Central memory CD4-positive, alpha-beta T cell (primary cell): ENCODE results near the gene ARMC5.
"Not testable (repeated sequence)": the region's sequence is repeated elsewhere in the genome, so short reads cannot be mapped to it uniquely, and the experiment has no call there.

Experiments used
- DNase-seq: peaks from one replicate; pipeline ENCODE4 v3.0.0; 2022
- total RNA-seq, 3 experiments: gene quantifications; one replicate each; lab custom pipeline; 2026; lab: John Stamatoyannopoulos, UW

Gene ARMC5
- 13.5 to 28.3 (median 21.8) reads per million in 3 experiments for total RNA-seq

GRCh38 chr16:31458844-31459686 is at the start of gene ARMC5:
Gene ARMC5, plus strand, starts transcription at chr16:31459501. Its CDS starts 24 bp downstream, at chr16:31459525.
- peak; percentile 98 for DNase-seq

- no peak for DNase-seq
Observed at GRCh38 chr16:31410082-31410481, 49.2 kb upstream of the ARMC5 start.

DNA sequence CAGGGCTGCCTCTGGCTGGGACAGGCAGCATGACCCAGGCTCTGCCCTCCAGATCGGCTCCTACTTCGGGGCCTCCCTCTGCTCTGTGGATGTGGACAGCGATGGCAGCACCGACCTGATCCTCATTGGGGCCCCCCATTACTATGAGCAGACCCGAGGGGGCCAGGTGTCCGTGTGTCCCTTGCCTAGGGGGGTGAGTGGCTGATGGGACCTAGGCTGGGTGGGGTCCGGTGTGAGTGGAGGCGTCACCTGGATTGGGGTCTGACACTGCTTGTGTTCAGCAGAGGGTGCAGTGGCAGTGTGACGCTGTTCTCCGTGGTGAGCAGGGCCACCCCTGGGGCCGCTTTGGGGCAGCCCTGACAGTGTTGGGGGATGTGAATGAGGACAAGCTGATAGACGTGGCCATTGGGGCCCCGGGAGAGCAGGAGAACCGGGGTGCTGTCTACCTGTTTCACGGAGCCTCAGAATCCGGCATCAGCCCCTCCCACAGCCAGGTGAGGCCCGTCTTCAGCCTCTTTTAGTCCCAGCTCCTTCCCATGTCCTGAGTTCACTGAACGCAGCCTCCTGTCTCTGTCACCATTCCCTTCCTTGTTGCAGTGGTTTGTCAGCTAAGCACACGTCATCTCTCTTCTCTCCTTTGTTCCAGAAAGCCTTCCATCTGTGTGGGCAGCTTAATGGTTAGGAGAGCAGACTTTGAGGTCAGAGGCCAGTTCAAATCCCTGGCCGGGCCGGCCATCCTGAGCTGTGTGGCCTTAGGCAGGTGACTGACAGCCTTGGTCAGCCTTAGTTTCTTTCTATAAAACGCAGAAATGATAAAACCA is 48.1 kb upstream of the ARMC5 start:
- no peak for DNase-seq

- no peak for DNase-seq
Observed at GRCh38 chr16:31412750-31413149, 46.6 kb upstream of the ARMC5 start.

- DNase-seq: no peak
Observed at GRCh38 chr16:31413381-31413780, 45.9 kb upstream of the ARMC5 start.

DNA sequence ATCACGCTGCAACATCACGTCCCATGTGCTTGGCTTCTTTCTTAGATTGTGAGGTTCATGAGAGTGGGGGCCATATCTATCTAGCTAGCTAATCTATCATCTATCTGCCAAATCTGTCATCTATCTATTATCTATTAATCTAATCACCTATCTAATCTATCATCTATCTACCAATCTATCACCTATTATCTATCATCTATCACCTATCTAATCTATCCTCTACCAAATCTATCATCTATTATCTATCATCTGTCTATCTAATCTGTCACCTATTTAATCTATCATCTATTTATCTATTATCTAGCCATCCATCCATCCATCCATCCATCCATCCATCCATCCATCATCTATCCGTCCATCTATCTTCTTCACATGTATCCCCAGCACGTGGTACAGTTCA is 45.4 kb upstream of the ARMC5 start:
- no peak for DNase-seq

- DNase-seq: no peak
Observed at GRCh38 chr16:31414706-31415105, 44.6 kb upstream of the ARMC5 start.

DNA sequence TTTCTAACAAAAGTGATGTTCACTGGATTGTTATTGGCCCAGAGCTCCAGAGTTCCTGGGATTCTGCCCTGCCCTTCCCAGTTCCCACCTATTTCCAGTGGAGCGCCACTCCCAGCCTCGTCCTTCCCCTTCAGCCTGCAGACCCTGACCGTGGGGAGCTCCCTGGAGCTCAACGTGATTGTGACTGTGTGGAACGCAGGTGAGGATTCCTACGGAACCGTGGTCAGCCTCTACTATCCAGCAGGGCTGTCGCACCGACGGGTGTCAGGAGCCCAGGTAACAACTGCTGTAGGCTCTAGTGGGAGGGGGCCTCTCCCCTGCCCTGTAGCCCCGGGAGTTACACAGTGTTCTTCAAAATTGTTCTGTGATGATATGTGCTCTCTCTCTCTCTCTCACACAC is 42.9 kb upstream of the ARMC5 start:
- DNase-seq: no peak

DNA sequence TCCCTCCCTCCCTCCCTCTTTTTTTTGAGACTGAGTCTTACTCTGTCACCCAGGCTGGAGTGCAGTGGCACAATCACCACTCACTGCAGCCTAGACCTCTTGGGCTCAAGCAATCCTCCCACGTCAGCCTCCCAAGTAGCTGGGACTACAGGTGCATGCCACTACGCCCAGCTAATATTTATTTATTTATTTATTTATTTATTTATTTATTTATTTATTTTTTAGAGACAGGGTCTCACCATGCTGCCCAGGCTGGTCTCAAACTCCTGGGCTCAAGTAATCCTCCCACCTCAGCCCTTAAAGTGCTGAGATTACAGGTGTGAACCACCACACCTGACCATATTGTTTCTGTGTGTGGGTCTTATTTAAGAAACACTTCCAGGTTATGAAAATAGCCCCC is 42.3 kb upstream of the ARMC5 start:
- DNase-seq: not testable (repeated sequence)

DNA sequence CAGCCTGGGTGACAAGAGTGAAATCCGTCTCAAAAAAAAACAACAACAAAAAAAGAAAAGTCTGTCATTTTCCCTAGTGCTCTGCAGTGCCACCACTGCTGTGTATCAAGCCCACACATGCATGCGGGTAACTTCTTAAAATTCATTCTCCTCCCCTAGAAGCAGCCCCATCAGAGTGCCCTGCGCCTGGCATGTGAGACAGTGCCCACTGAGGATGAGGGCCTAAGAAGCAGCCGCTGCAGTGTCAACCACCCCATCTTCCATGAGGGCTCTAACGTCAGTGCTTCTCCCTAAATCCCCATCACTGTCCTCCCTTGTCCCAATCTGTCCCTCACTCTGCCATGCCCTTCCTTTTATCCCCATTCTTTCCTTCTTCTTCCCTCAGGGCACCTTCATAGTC is 41.4 kb upstream of the ARMC5 start:
- DNase-seq: no peak

DNA sequence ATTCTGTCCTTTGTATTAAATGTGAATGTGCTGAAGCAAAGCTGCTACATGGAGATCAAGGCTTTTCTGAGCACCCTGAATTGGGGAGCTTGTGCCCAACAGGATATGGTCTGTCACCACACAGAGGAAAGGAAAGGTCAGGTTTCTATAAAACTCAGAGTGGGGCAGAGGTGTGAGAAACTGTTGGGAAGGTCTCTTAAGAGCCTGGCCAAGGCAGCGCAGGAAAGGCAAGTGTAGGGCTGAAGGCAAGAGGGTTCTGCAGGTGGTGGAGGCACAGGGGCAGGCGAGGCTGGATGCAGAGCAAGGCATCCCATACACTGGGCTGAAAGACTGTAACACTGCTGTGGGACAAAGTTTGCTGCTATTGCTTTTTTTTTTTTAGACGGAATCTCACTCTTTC is 39.3 kb upstream of the ARMC5 start:
- no peak for DNase-seq

- DNase-seq: no peak
Observed at GRCh38 chr16:31421587-31421986, 37.7 kb upstream of the ARMC5 start.

- DNase-seq: no peak
Observed at GRCh38 chr16:31423241-31423640, 36.1 kb upstream of the ARMC5 start.

GRCh38 chr16:31423801-31424200 is 35.5 kb upstream of the ARMC5 start:
- DNase-seq: no peak

DNA sequence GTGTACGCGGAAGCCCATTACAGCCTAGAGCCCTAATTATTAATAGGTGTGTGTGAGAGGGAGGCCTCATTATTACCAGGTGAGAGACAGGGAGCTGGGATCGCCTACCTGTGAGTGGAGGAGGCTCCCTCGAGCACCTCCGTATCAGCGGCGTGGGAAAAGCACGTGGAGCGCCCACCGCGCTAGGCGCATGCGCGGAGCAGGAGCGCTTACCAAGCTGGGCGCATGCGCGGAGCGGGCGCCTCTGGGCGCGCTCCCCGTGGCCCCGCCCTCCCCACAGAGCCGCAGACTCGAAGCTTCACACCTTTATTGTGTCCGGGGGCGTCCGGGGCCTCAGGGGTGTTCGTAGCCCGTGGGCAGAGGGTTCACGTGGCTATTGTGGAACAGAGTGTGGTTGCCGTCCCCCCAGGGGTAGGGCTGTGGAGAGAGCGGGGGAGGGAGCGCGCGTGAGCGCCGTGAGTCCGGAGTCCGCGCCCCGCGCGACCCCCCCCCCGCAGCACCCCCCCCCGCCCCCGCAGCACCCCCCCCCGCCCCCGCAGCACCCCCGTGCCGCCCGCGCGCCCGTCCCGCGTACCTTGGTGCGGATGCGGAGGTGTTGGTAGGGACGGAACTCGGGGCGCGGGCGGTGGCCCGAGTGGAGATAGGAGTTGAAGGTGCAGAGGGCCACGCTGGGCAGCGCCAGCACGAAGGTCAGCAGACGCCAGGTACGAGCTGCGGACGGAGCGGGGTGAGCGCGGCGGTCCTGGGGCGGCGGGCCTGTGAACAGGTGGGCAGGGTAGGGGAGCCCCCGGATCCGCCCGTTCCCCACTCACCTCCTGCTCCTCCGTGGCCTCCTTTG is 31.6 kb upstream of the ARMC5 start:
- DNase-seq: peak; percentile 56

- DNase-seq: no peak
Observed at GRCh38 chr16:31428279-31428597, 31.1 kb upstream of the ARMC5 start, which contains the start of gene COX6A2. Gene COX6A2, minus strand, starts transcription at chr16:31428360. Its CDS starts 35 bp downstream, at chr16:31428325.

- no peak for DNase-seq
Observed at GRCh38 chr16:31428638-31429247, 30.6 kb upstream of the ARMC5 start.

GRCh38 chr16:31429314-31429713 is 30.0 kb upstream of the ARMC5 start:
- DNase-seq: no peak

- DNase-seq: no peak
Observed at GRCh38 chr16:31429796-31430195, 29.5 kb upstream of the ARMC5 start.

DNA sequence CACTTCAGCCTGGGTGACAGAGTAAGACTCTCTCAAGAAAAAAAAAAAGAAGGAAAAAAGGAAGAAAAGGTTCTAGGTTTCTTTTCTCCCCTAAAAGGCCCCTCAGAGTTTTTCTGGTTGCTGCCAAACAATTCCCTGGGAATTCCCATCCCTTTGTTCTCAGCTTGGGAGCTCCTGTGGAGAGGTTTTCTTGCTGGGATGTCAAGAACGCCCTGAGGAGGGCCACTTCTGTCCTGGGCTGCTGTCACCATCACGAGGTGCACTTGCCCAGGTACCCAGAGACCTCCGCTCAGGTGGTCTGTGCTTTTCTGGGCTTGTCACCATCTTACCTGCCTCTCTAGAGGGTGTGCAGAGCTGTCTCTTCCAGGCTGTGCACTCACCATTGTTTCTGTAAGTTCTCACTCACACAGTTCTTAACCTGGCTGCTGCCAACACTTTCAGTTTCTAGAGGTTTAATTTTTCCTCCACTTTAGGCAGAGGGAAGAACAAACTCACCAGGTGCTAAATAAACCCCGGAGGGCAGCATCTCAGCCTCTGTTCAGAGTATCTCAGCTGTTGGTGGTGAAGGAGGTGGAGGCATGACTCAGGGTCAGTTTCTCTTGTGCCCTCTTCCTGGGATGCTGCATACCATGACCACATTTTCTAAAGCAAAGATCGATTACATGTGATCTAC is 28.8 kb upstream of the ARMC5 start:
- no peak for DNase-seq

DNA sequence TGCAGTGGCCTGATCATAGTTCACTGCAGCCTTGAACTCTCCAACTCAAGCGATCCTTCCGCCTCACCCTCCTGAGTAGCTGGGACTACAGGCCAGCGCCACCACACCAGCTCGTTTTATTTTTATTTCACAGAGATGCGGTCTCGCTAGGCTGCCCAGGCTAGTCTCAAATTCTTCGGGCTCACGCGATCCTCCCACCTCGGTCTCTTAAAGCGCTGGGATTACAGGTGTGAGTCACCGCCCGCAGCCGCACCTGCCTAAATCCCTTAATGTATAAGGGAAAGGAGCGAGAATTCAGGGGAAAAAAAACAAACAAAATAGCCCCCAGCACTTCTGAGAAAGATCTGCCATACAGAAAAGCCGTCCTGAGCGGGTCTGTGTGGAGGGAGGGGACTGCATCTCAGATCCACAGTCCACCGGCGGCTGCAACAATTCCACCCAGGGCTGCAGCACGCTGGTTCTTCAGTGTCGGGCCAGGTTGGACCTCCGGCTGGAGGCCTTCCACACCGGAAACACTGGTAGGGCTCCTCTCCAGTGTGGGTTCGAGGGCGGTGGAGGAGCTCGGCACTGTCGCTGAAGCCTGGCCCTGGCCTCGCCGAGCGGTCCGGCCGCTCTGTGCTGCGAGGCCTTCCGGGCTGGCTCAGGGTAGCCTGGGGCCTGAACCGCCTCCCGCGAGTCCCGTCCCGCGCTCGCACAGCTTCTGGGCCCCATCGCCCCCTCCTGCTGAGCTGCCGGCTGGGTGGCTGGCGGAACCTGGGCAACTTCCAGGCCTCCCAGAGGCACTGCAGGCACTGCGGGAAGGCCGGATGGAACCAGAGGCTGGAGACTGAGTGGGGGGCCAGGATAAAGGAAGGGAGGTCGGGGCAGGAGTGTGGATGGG is 23.7 kb upstream of the ARMC5 start:
- DNase-seq: no peak
